Measurements from ENCODE around the gene OTUB1. TPM values are rescaled to one million over a fixed set of nuclear protein-coding genes. Genes with fewer than 3 reads are reported as not detected.
A peak's percentile ranks its signal among the peaks of the same experiment; 100 is the strongest.

OTUB1 gene, protein sequence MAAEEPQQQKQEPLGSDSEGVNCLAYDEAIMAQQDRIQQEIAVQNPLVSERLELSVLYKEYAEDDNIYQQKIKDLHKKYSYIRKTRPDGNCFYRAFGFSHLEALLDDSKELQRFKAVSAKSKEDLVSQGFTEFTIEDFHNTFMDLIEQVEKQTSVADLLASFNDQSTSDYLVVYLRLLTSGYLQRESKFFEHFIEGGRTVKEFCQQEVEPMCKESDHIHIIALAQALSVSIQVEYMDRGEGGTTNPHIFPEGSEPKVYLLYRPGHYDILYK
- polyA plus RNA-seq (2011; rRNA removed) = 99.0 and 105 TPM in 2 replicates
- polyA minus RNA-seq (2011; rRNA and poly(A)+ RNA removed) = 59.4 and 75.4 TPM in 2 replicates

DNA sequence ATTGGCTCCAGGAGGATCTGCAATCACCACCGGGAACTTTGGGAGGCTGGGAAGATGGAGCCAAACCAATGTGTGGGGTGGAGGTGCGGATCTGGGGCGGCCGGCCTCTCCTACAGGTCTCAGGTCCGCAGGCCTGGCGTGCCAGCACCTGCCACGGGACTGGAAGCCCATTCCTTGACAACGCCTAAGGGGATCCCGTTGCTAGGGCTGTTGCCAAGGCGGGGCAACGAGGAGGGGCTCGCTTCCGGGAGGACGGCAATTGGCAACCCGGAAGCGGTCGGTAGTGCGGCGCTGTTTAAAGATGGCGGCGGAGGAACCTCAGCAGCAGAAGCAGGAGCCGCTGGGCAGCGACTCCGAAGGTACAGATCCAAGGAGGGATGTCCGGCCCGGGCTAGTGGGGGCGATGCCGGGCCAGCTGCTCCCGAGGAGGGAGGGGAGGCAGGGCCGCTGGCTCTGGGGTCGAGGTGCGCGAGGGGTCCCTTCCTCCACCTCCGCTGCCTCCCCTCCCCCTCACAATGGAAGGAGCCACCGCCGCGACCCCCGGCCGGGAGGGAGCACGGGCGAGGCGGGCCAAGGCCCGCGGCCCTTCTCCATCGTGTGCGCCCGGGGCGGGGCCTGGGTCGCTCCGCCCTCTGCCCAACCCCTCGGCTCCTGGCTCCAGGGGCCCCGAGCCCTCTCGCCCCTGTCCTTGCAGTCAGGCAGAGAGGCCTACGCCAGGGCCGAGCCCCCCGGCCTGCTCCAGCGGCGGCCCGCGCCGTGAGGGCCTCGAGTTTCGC is at the start of gene OTUB1:
Gene OTUB1, plus strand, starts transcription at position 283 of the 776 bp plus-strand sequence. Its CDS starts 19 bp downstream, at position 302.
- Histone ChIP-seq H3K27me3 (ENCODE audit: control insufficient read depth, insufficient read depth, low read length) (no peaks in the 10 kb centered on the region), H3K27ac (ENCODE audit: low read depth, low read length) (peak within 1 kb of the TSS; percentile 90), H3K4me3 (ENCODE audit: low read depth, low read length) (peak within 1 kb of the TSS; percentile 93), H3K9me3 (ENCODE audit: control insufficient read depth, insufficient read depth, low read length) (no peaks in the 10 kb centered on the region; the same call in 1 of the 2 replicates)
- ChIA-PET POLR2A (no interaction called here), CTCF (interaction anchor here (0.9 to 1.4 kb wide), 2 partner anchors 14 to 41 kb away, joined by 3 to 4 read pairs; no protein-coding TSS in a partner anchor)
- DNase-seq (ENCODE audit: low read depth, low spot score) = peak; percentile 71
- TF ChIP-seq, protein P1, sequence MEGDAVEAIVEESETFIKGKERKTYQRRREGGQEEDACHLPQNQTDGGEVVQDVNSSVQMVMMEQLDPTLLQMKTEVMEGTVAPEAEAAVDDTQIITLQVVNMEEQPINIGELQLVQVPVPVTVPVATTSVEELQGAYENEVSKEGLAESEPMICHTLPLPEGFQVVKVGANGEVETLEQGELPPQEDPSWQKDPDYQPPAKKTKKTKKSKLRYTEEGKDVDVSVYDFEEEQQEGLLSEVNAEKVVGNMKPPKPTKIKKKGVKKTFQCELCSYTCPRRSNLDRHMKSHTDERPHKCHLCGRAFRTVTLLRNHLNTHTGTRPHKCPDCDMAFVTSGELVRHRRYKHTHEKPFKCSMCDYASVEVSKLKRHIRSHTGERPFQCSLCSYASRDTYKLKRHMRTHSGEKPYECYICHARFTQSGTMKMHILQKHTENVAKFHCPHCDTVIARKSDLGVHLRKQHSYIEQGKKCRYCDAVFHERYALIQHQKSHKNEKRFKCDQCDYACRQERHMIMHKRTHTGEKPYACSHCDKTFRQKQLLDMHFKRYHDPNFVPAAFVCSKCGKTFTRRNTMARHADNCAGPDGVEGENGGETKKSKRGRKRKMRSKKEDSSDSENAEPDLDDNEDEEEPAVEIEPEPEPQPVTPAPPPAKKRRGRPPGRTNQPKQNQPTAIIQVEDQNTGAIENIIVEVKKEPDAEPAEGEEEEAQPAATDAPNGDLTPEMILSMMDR (IDR thresholded peaks at IDR 0.05; ENCODE audit: low read depth, low read length) = no peak

DNA sequence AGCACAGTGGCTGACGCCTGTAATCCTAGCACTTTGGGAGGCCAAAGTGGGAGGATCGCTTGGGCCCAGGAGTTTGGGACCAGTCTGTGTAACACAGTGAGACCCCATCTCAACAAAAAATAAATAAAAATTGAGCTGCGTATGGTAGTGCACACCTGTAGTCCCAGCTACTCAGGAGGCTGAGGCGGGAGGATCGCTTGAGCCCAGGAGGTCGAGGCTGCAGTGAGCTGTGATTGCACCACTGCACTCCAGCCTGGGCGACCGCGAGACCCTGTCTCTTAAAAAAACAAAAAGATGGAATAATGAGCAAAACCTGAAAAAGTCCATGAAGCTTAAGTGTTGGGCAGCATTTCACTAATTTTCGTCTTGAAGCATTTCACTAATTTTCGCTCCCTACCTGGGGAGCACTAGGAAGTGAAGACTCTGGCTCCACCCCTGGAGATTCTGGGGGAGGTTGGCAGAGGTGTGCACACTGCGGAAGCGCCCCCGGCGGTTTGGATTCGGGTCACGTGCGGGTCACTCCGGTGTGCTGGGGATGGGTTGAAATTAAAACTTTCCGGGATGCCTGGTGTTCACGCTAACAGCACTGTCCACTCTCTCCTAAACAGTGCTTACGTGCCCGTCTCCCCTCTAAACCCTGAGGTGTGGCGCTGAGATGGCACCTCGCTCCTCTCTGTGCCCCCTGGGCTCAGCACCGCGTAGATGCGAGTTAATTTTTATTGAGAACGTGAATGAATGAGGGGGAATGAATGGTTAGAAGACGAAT is 48.3 kb upstream of the OTUB1 start:
- Histone ChIP-seq H3K27me3 (ENCODE audit: control insufficient read depth, insufficient read depth, low read length) (no peaks in the 10 kb centered on the region), H3K4me3 (ENCODE audit: low read depth, low read length) (peak overlapping the region; percentile 94), H3K27ac (ENCODE audit: low read depth, low read length) (peak overlapping the region; percentile 33), H3K9me3 (ENCODE audit: control insufficient read depth, insufficient read depth, low read length) (no peaks in the 10 kb centered on the region; the same call in 1 of the 2 replicates)
- no peak for DNase-seq (ENCODE audit: low read depth, low spot score)
- ChIA-PET CTCF (interaction anchor here (1.1 kb wide), 1 partner anchor 37 kb away, joined by 3 read pairs; no protein-coding TSS in a partner anchor), POLR2A (interaction anchor here (0.6 to 1.6 kb wide), 2 partner anchors 99 to 1284 kb away, joined by 3 to 4 read pairs; no protein-coding TSS in a partner anchor)
- TF ChIP-seq, protein P1 (IDR thresholded peaks at IDR 0.05; ENCODE audit: low read depth, low read length) = no peak

DNA sequence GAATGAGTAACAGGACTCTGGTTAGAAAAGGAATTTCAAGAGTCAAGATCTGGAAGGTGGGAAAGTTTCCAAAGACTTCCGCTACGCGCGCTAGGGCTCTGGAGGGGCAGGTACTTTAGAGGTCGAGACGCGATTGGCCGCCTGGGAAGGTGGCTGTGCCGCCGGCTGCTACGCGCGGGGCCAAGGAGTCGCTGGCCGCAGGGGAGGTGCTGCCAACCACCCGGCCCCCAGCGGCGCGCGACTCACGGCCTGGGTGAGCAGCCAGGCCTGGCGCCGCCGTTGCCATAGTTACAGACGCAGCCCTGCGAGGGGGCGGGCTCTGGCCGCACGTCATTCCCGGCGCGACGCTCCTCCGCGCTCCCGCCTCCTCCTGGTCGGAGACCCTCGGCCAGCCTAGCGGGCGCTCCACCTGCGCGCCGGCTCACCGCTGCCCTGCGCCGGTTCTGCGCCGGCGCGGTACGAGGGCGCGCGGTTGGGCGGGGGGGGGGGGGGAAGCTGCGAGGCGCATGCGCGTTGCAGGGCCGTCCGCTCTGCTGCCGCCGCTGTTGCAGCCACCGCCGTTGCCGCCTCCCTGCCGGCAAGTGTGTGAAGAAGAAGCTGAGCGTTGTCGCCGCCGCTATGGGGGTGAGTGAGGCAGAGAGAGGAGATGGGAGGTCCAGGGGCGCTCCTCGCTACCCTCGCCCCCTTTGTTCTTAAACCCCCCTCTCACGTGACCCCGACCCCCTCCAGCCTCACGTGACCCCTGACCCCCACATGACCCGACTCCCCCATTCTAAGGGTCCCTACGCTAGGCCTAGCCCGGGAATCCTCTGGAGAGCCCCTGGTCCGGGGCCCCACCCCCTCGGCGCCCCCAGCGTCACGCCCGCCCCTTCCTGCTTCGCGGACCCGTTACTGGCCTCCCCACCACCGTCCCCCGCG is 47.5 kb upstream of the OTUB1 start, which contains the start of gene NAA40:
Gene NAA40, plus strand, starts transcription at position 524 of the 918 bp plus-strand sequence. Its CDS starts 95 bp downstream, at position 619.
- no peaks in the 10 kb centered on the region; the same call in 1 of the 2 replicates for H3K9me3 ChIP-seq (ENCODE audit: control insufficient read depth, insufficient read depth, low read length)
- TF ChIP-seq, protein P1 (IDR thresholded peaks at IDR 0.05; ENCODE audit: low read depth, low read length) = no peak
- peak; percentile 90 for DNase-seq (ENCODE audit: low read depth, low spot score)
- ChIA-PET CTCF (interaction anchor here (1.0 to 1.1 kb wide), 2 partner anchors 38 to 101 kb away, joined by 3 read pairs; no protein-coding TSS in a partner anchor), POLR2A (interaction anchor here (0.6 kb wide), 1 partner anchor 1285 kb away, joined by 4 read pairs; no protein-coding TSS in a partner anchor)
- peak within 1 kb of the TSS; percentile 33 for H3K27ac ChIP-seq (ENCODE audit: low read depth, low read length)
- H3K4me3 ChIP-seq (ENCODE audit: low read depth, low read length) = peak within 1 kb of the TSS; percentile 94
- H3K27me3 ChIP-seq (ENCODE audit: control insufficient read depth, insufficient read depth, low read length) = no peaks in the 10 kb centered on the region

DNA sequence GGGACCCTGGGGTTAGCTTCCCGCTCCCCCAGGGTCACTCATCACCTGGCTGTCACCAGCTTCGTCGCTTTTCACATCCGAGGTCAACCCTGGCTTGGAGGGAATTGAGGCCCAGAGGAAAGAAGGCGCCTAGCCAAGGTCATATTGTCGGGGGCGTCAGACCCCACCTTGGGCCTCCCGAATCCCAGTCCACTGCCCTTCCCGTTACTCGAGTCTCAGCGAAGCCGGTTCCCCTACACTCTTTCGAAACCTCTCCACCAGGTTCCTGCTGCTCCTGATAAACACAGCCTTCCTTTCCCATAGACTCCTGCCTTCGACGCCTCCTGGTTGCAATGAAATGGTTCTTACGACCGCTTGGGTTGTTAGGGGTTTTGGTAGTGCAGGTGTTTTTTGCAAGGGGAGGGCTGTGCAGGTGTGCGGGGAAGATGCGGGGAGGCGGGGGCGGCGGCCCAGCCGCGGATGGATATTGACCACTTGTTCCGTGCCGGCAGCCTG is 46.8 kb upstream of the OTUB1 start:
- DNase-seq (ENCODE audit: low read depth, low spot score) = no peak
- CTCF ChIA-PET = interaction anchor here (1.0 kb wide), 1 partner anchor 102 kb away, joined by 3 read pairs; no protein-coding TSS in a partner anchor

More for the DNA sequence above, 46.8 kb upstream of the OTUB1 start:
- Histone ChIP-seq H3K27me3 (ENCODE audit: control insufficient read depth, insufficient read depth, low read length) (no peaks in the 10 kb centered on the region), H3K9me3 (ENCODE audit: control insufficient read depth, insufficient read depth, low read length) (no peaks in the 10 kb centered on the region; the same call in 1 of the 2 replicates), H3K4me3 (ENCODE audit: low read depth, low read length) (peak overlapping the region; percentile 94), H3K27ac (ENCODE audit: low read depth, low read length) (no peak overlapping the region)
- POLR2A ChIA-PET = no interaction called here
- TF ChIP-seq, protein P1 (IDR thresholded peaks at IDR 0.05; ENCODE audit: low read depth, low read length) = peak; percentile 14

Data from AG04450 (cell line).